ENCODE measurements around the gene CCSAP.

- TF ChIP-seq, protein P1, sequence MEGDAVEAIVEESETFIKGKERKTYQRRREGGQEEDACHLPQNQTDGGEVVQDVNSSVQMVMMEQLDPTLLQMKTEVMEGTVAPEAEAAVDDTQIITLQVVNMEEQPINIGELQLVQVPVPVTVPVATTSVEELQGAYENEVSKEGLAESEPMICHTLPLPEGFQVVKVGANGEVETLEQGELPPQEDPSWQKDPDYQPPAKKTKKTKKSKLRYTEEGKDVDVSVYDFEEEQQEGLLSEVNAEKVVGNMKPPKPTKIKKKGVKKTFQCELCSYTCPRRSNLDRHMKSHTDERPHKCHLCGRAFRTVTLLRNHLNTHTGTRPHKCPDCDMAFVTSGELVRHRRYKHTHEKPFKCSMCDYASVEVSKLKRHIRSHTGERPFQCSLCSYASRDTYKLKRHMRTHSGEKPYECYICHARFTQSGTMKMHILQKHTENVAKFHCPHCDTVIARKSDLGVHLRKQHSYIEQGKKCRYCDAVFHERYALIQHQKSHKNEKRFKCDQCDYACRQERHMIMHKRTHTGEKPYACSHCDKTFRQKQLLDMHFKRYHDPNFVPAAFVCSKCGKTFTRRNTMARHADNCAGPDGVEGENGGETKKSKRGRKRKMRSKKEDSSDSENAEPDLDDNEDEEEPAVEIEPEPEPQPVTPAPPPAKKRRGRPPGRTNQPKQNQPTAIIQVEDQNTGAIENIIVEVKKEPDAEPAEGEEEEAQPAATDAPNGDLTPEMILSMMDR (IDR thresholded peaks at IDR 0.05; ENCODE audit: insufficient read depth, low read depth, low read length): no peak
- TF ChIP-seq EZH2 (IDR thresholded peaks at IDR 0.05; ENCODE audit: insufficient read depth, low read length): no peak
These were observed 8.1 kb downstream of the CCSAP start for GRCh38 chr1:229334716-229335115.

Measured in astrocyte (in vitro differentiated cells and primary cell).